ENCODE measurements around the gene DUS1L.

The DUS1L gene

GRCh38 chr17:82012640-82013295 lies 52.8 kb downstream of the DUS1L start:
- no peak for DNase-seq (ENCODE audit: low spot score)

- no peak for DNase-seq (ENCODE audit: low spot score)
Observed at GRCh38 chr17:82012261-82012639, 53.4 kb downstream of the DUS1L start.

- DNase-seq (ENCODE audit: low spot score): no peak
Observed at GRCh38 chr17:82011617-82012187, 53.9 kb downstream of the DUS1L start.

- no peak for DNase-seq (ENCODE audit: low spot score)
Observed at GRCh38 chr17:82010575-82011525, 54.8 kb downstream of the DUS1L start.

- no peak for DNase-seq (ENCODE audit: low spot score)
Observed at GRCh38 chr17:82009413-82009812, 56.2 kb downstream of the DUS1L start.

GRCh38 chr17:82008941-82009405 lies 56.6 kb downstream of the DUS1L start:
- DNase-seq (ENCODE audit: low spot score): no peak

GRCh38 chr17:82008258-82008940 lies 57.2 kb downstream of the DUS1L start:
- DNase-seq (ENCODE audit: low spot score): no peak

All from globus pallidus (tissue), 1 donor.